CD4-positive, CD25-positive, alpha-beta regulatory T cell (primary cell): ENCODE results near the gene SYNPO2. TPM values are rescaled to one million over a fixed set of nuclear protein-coding genes. Genes with fewer than 3 reads are reported as not detected.
"Not testable (repeated sequence)": the region's sequence is repeated elsewhere in the genome, so short reads cannot be mapped to it uniquely, and the experiment has no call there.

ENCODE experiments used
- ATAC-seq, 2 donors: fragments of 150-1000 bp; cut with Tn5 transposase; one replicate each; pipeline ENCODE4 v1.10.0; 2021; ENCODE audit warnings: low read depth in 2 of 2, moderate number of reproducible peaks in 2 of 2, moderate library complexity in 1 of 2
- DNase-seq, 3 donors: peaks; one replicate each; pipeline versions ENCODE4 v3.0.0 to v3.0.0-alpha.2; 2012 to 2022; ENCODE audit warnings: mixed read lengths in 1 of 3
- H3K27ac ChIP-seq: one replicate; pipeline ENCODE4 v1.7.0; 2013; ENCODE audit warnings: mild to moderate bottlenecking, low read length; ENCODE audit not compliant: insufficient read depth, poor library complexity, severe bottlenecking
- H3K27me3 ChIP-seq: one replicate; pipeline ENCODE4 v1.7.0; 2013; ENCODE audit warnings: low read length; ENCODE audit not compliant: control insufficient read depth, insufficient read depth
- H3K36me3 ChIP-seq: one replicate; pipeline ENCODE4 v1.7.0; 2013; ENCODE audit warnings: mild to moderate bottlenecking, low read length, moderate library complexity; ENCODE audit not compliant: control insufficient read depth, insufficient read depth
- H3K4me1 ChIP-seq: 2 replicates; pipeline ENCODE4 v1.7.0; 2013; ENCODE audit warnings: mild to moderate bottlenecking, low read length; ENCODE audit not compliant: insufficient read depth, control insufficient read depth, poor library complexity, severe bottlenecking
- H3K4me3 ChIP-seq: one replicate; pipeline ENCODE4 v1.7.0; 2013; ENCODE audit warnings: low read depth, mild to moderate bottlenecking, low read length, moderate library complexity
- H3K9me3 ChIP-seq, 2 experiments: 1 replicate in 1 of 2; 2 replicates in 1 of 2; pipeline ENCODE4 v1.7.0; 2013; ENCODE audit warnings: low read length in 2 of 2, mild to moderate bottlenecking in 1 of 2, moderate library complexity in 1 of 2; ENCODE audit not compliant: control insufficient read depth in 2 of 2
- H3K27ac Mint-ChIP-seq, 3 donors: one replicate each; pipeline ENCODE4 v1.8.0; 2020 to 2022; ENCODE audit warnings: mild to moderate bottlenecking in 3 of 3, mixed read lengths in 3 of 3, moderate library complexity in 2 of 3
- H3K27me3 Mint-ChIP-seq: one replicate; pipeline ENCODE4 v1.8.0; 2022; ENCODE audit warnings: mild to moderate bottlenecking, mixed read lengths
- H3K36me3 Mint-ChIP-seq: one replicate; pipeline ENCODE4 v1.8.0; 2020; ENCODE audit warnings: mixed read lengths
- H3K4me1 Mint-ChIP-seq, 4 donors: one replicate each; pipeline ENCODE4 v1.8.0; 2020 to 2022; ENCODE audit warnings: mixed read lengths in 4 of 4, mild to moderate bottlenecking in 1 of 4
- H3K4me3 Mint-ChIP-seq, 4 donors: one replicate each; pipeline ENCODE4 v1.8.0; 2020 to 2022; ENCODE audit warnings: mild to moderate bottlenecking in 4 of 4, mixed read lengths in 4 of 4, moderate library complexity in 3 of 4
- H3K9me3 Mint-ChIP-seq, 7 donors: one replicate each; pipeline ENCODE4 v1.8.0; 2020 to 2022; ENCODE audit warnings: mixed read lengths in 7 of 7, mild to moderate bottlenecking in 3 of 7, moderate library complexity in 2 of 7
- polyA plus RNA-seq, 4 donors: library from polyadenylated mRNA; unstranded; fragments of 300-500 nt; fragmentation: Illumina TruSeq; gene quantifications; one replicate each; pipeline ENCODE4 v1.2.3, GENCODE V29; 2021
- total RNA-seq: library from RNA; stranded (reverse); gene quantifications from one replicate; pipeline ENCODE4 v1.2.3, GENCODE V29; 2022

Gene SYNPO2
- total and polyA plus RNA-seq, 5 donors from 2014 or later, result 0.13 to 0.35 (median 0.25) TPM

DNA sequence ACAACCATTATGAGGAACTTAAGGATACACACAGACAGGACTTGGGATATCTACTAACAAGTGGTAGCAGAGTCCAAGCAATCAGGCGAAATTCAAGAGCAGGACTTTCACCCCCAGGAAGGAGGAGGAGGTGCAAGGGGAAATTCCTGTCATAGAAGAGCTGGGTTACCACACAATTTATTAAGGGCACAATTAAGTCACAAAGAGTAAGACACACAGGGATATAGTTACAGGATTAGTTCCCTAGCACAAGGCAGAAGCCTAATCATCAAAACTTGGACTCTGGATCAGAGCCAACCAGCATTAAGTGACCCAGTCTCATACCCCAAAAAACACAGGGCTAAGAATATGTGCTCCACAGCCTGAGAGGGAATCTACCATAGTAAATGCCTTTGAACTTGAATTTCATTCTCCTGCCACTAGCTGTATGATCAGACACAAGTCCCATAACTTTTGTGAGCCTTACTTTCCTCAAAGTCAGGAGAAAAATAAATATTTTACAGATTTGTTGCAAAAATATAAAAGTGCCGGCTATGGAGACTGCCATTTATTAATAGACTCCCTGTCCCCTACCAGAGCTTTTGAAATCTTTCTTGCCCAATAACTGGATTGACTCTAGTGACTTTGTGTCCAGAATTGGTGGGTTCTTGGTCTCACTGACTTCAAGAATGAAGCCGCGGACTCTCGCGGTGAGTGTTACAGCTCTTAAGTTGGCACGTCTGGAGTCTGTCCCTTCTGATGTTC, 87.0 kb downstream of the SYNPO2 start:
- Histone ChIP-seq H3K27ac (no peak overlapping the region), H3K27me3 (no peaks in the 10 kb centered on the region), H3K4me3 (no peak overlapping the region), H3K9me3 (no peaks in the 10 kb centered on the region), H3K4me1 (no peaks in the 10 kb centered on the region), H3K36me3 (no peaks in the 10 kb centered on the region)
- no peak for DNase-seq
- Mint-ChIP-seq H3K27me3 (peaks cover 5% of the 10 kb centered on the region), H3K9me3 (peaks cover 0 to 2% (median 0%) of the 10 kb centered on the region in 7 donors), H3K4me1 (no peaks in the 10 kb centered on the region), H3K4me3 (no peak overlapping the region), H3K36me3 (no peaks in the 10 kb centered on the region), H3K27ac (no peak overlapping the region)
- ATAC-seq, result no peak

- H3K9me3 Mint-ChIP-seq, DNase-seq, H3K36me3 ChIP-seq, H3K27ac ChIP-seq, H3K27me3 ChIP-seq, H3K27ac Mint-ChIP-seq, H3K4me3 ChIP-seq, H3K27me3 Mint-ChIP-seq, H3K4me1 Mint-ChIP-seq, H3K4me1 ChIP-seq, H3K36me3 Mint-ChIP-seq, H3K9me3 ChIP-seq, ATAC-seq, H3K4me3 Mint-ChIP-seq: not testable (repeated sequence)
Measured at GRCh38 chr4:118976193-118976560, 87.5 kb downstream of the SYNPO2 start.

DNA sequence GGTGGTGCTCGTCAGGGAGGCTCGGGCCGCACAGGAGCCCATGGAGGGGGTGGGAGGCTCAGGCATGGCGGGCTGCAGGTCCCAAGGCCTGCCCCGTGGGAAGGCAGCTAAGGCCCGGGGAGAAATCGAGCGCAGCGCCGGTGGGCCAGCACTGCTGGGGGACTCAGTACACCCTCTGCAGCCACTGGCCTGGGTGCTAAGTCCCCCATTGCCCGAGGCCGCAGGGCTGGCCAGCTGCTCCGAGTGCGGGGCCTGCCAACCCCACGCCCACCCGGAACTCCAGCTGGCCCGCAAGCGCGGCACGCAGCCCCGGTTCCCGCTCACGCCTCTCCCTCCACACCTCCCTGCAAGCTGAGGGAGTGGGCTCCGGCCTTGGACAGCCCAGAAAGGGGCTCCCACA, 88.4 kb downstream of the SYNPO2 start:
- not testable (repeated sequence) for H3K9me3 Mint-ChIP-seq, H3K36me3 ChIP-seq, H3K4me1 ChIP-seq, H3K27ac Mint-ChIP-seq, ATAC-seq, H3K4me3 Mint-ChIP-seq, H3K4me1 Mint-ChIP-seq, H3K27me3 ChIP-seq, H3K27ac ChIP-seq, H3K27me3 Mint-ChIP-seq, H3K9me3 ChIP-seq, H3K4me3 ChIP-seq, H3K36me3 Mint-ChIP-seq, DNase-seq

- Mint-ChIP-seq H3K27ac (no peak overlapping the region), H3K9me3 (peaks cover 0 to 2% (median 0%) of the 10 kb centered on the region in 7 donors), H3K36me3 (no peaks in the 10 kb centered on the region), H3K4me1 (no peaks in the 10 kb centered on the region), H3K27me3 (peaks cover 13% of the 10 kb centered on the region), H3K4me3 (no peak overlapping the region)
- Histone ChIP-seq H3K27ac (no peak overlapping the region), H3K4me3 (no peak overlapping the region), H3K9me3 (no peaks in the 10 kb centered on the region), H3K27me3 (peaks cover 6% of the 10 kb centered on the region), H3K36me3 (no peaks in the 10 kb centered on the region), H3K4me1 (no peaks in the 10 kb centered on the region)
- no peak for DNase-seq
- ATAC-seq, result no peak
Measured at GRCh38 chr4:118979712-118980111, 91.1 kb downstream of the SYNPO2 start.

GRCh38 chr4:118981171-118981838, 92.7 kb downstream of the SYNPO2 start:
- Mint-ChIP-seq H3K36me3 (no peaks in the 10 kb centered on the region), H3K9me3 (peaks cover 0 to 2% (median 0%) of the 10 kb centered on the region in 7 donors), H3K27me3 (peaks cover 19% of the 10 kb centered on the region), H3K4me3 (no peak overlapping the region), H3K27ac (no peak overlapping the region), H3K4me1 (no peaks in the 10 kb centered on the region)
- Histone ChIP-seq H3K9me3 (no peaks in the 10 kb centered on the region), H3K4me1 (no peaks in the 10 kb centered on the region), H3K36me3 (no peaks in the 10 kb centered on the region), H3K27me3 (peaks cover 6% of the 10 kb centered on the region), H3K4me3 (no peak overlapping the region), H3K27ac (no peak overlapping the region)
- DNase-seq (no peak), ATAC-seq (no peak)

DNA sequence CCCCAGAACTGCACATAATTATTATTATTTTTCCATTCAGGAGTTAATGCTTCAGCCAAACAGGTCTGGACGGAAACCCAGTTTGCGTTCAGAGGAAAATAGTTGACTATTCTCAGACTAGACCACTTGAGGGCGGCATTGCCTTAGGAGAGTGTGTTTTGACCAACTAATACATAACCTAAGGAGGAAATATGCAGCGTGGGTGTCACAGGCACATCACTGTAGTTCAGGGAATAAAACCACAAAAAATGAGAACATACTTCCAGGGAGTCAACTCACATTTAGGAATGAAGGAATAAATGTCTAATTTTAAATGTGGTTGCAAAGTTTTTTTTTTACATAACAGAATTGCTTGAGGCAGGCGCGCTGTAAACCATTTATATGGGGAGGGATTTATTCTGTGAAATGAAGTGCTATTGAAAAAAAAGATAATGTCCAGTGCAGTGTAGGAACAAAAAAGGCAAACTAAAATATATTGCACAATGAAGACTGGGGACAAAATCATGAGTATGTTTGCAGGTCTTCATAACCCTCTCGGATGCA, 93.3 kb downstream of the SYNPO2 start:
- H3K36me3 ChIP-seq, result no peaks in the 10 kb centered on the region

GRCh38 chr4:118983293-118983692, 94.6 kb downstream of the SYNPO2 start:
- no peaks in the 10 kb centered on the region for H3K36me3 Mint-ChIP-seq
- DNase-seq (no peak), ATAC-seq (no peak)
- Histone ChIP-seq H3K9me3 (no peaks in the 10 kb centered on the region), H3K4me1 (no peaks in the 10 kb centered on the region), H3K4me3 (no peak overlapping the region), H3K36me3 (no peaks in the 10 kb centered on the region), H3K27me3 (peaks cover 6% of the 10 kb centered on the region), H3K27ac (no peak overlapping the region)
- H3K4me3 Mint-ChIP-seq, result peak overlapping the region in 1 of 4 donors; percentile 81
- no peaks in the 10 kb centered on the region for H3K4me1 Mint-ChIP-seq
- peaks cover 0 to 2% (median 0%) of the 10 kb centered on the region in 7 donors for H3K9me3 Mint-ChIP-seq
- H3K27ac Mint-ChIP-seq, result no peak overlapping the region
- peaks cover 19% of the 10 kb centered on the region for H3K27me3 Mint-ChIP-seq

More for the DNA sequence above, 93.3 kb downstream of the SYNPO2 start:
- no peak overlapping the region for H3K27ac ChIP-seq
- Mint-ChIP-seq H3K9me3 (peaks cover 0 to 2% (median 0%) of the 10 kb centered on the region in 7 donors), H3K36me3 (no peaks in the 10 kb centered on the region), H3K4me1 (no peaks in the 10 kb centered on the region), H3K27me3 (peaks cover 19% of the 10 kb centered on the region), H3K4me3 (no peak overlapping the region), H3K27ac (no peak overlapping the region)
- peaks cover 6% of the 10 kb centered on the region for H3K27me3 ChIP-seq
- H3K4me1 ChIP-seq, result no peaks in the 10 kb centered on the region
- ATAC-seq (peak; percentile 54 to 56), DNase-seq (peak; percentile 30 to 58 (median 49))
- no peak overlapping the region for H3K4me3 ChIP-seq
- H3K9me3 ChIP-seq, result no peaks in the 10 kb centered on the region
